Stimulated activated effector memory CD8-positive, alpha-beta T cell treated with anti-CD3 and anti-CD28 coated beads, Interleukin-12 subunit alpha, Interleukin-12 subunit beta, amount 100 ng/mL, for 72 hours (primary cell): ENCODE data around the gene ISG15.
"Not testable (repeated sequence)": the region's sequence is repeated elsewhere in the genome, so short reads cannot be mapped to it uniquely, and the experiment has no call there.

Experiments
- ATAC-seq: fragments of 150-1000 bp; cut with Tn5 transposase; 2 replicates; pipeline ENCODE4 v1.10.0; 2021
- DNase-seq, 2 donors: peaks; one replicate each; pipeline ENCODE4 v3.0.0; 2021 to 2022; ENCODE audit warnings: low spot score in 2 of 2
- H3K27ac Mint-ChIP-seq: one replicate; pipeline ENCODE4 v1.8.0; 2022; ENCODE audit warnings: mild to moderate bottlenecking, mixed read lengths
- H3K36me3 Mint-ChIP-seq: one replicate; pipeline ENCODE4 v1.8.0; 2022; ENCODE audit warnings: mild to moderate bottlenecking, mixed read lengths
- H3K4me1 Mint-ChIP-seq: one replicate; pipeline ENCODE4 v1.8.0; 2022; ENCODE audit warnings: mixed read lengths
- H3K4me3 Mint-ChIP-seq: one replicate; pipeline ENCODE4 v1.8.0; 2022; ENCODE audit warnings: mild to moderate bottlenecking, mixed read lengths
- H3K9me3 Mint-ChIP-seq: one replicate; pipeline ENCODE4 v1.8.0; 2022; ENCODE audit warnings: mixed read lengths

Gene ISG15

DNA sequence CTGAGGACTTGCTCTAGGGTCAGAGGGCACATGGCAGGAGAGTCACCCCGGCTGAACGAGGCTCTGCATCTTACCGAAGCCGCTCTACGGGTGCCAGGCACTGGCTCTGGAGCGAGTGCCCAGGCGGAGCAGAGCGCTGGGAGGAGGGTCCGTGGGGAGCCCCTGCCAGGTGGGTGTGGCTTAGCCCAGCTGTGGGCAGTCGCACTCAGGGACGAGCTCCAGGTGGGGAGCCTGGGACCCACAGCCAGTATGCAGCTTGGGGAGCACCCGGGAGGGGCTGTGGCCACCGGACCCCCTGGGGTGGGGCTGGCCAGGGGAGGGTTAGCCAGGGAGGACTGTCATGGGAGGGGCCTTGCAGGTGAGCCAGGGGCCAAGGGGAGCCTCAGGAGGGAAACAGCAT lies 10.4 kb downstream of the ISG15 start:
- Mint-ChIP-seq H3K4me3 (no peak overlapping the region), H3K9me3 (no peaks in the 10 kb centered on the region), H3K36me3 (peaks cover 7% of the 10 kb centered on the region), H3K27ac (no peak overlapping the region), H3K4me1 (peaks cover 16% of the 10 kb centered on the region)
- DNase-seq = no peak
- ATAC-seq = no peak

DNA sequence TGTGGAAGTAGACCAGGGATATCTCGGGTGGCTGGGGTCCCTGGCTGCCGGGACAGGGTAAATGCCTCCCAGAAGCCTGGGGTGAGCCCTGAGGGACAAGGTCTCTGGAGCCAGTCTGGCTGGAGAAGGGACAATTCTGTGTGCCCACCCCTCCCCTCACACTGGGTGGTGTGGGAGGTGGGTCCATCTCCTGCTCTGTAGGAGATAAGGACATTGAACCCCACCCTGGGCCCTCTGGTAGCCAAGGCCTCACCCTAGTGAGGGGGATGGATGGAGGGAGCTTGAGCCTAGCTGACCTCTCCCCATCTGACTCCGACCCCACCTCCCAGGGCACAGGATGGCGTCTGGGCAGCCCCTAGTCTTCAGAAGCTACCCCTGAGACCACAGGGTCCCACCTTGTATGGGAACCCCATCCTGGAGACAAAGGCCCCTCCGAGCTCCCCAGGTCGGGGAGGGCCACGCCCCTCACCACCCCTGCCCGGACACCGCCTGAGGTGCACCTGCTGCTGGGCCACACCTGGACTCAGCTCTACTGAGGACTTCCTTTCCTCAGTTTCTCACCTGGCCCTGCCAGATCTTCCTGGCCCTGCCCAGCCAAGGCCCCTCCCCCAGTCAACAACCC lies 11.0 kb downstream of the ISG15 start:
- ATAC-seq = no peak
- Mint-ChIP-seq H3K27ac (no peak overlapping the region), H3K36me3 (peaks cover 7% of the 10 kb centered on the region), H3K4me3 (no peak overlapping the region), H3K4me1 (peaks cover 16% of the 10 kb centered on the region), H3K9me3 (no peaks in the 10 kb centered on the region)
- no peak for DNase-seq

DNA sequence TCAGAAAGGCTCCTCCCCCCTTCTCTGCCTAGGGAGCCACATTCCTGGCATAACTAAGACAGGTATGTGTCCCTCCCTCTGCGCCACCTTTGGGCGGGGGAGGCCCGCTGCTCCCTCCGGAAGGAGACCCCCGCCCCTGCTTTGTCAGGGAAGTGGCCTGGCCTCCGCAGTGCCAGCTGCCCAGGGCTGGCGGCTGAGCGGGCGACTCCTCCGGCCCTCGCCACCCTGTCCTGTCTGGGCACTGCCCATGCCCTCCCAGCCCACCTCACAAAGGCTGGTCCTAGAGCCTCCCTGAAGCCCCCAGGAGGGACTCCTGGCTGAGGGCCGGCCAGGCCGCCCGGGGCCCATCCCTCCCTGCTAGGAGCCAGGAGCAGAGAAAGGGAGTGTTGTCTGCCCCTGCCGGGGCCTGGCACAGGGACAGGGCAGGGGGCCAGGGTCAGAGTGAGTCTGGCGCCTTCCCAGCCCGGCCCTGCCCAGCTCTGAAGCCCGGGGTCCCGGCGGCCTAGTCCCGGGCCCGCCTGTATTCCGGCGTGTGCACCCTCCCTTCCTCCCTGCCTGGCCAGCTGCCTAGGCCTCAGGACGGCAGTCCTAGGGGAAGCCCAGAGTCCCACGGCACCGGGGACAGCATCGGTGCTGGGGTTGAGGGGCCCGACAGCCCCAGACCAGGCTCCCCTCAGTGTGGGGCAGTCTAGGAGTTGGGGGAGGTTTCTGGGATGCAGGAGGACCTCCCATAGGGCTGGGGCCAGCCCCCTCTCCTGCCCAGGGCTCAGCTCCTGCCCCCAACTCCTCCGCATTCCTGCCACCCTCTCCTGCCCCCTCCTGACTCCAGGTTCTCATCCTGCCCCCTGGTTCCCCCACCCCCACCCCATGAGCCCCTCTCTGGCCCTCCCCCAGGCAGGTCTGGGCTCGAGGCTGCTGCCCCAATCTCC lies 11.7 kb downstream of the ISG15 start:
- H3K4me1 Mint-ChIP-seq = peaks cover 16% of the 10 kb centered on the region
- no peak overlapping the region for H3K4me3 Mint-ChIP-seq
- no peak for DNase-seq
- ATAC-seq = no peak
- H3K36me3 Mint-ChIP-seq = peaks cover 7% of the 10 kb centered on the region
- H3K9me3 Mint-ChIP-seq = no peaks in the 10 kb centered on the region
- no peak overlapping the region for H3K27ac Mint-ChIP-seq

DNA sequence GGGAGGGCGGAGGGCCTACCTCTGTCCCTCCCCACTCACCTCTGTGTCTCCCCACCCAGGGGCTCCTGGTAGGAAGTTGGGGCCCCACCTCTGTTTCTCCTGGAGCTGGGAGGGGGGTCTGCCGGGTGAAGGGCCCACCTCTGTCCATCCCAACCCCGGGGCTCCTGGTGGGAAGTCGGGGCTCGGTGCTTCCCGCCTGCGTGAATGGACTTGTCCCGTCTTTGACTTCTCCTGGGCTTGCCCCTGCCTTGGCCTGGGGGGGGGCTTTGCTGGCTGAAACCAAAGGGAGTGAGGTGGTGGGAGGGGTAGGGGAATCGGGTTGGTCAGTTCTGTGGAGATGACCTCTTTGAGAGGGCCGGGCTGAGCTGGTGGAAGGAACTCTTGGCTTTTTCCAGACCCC lies 12.4 kb downstream of the ISG15 start:
- Mint-ChIP-seq H3K27ac (peak overlapping the region; percentile 37), H3K36me3 (peaks cover 7% of the 10 kb centered on the region)

DNA sequence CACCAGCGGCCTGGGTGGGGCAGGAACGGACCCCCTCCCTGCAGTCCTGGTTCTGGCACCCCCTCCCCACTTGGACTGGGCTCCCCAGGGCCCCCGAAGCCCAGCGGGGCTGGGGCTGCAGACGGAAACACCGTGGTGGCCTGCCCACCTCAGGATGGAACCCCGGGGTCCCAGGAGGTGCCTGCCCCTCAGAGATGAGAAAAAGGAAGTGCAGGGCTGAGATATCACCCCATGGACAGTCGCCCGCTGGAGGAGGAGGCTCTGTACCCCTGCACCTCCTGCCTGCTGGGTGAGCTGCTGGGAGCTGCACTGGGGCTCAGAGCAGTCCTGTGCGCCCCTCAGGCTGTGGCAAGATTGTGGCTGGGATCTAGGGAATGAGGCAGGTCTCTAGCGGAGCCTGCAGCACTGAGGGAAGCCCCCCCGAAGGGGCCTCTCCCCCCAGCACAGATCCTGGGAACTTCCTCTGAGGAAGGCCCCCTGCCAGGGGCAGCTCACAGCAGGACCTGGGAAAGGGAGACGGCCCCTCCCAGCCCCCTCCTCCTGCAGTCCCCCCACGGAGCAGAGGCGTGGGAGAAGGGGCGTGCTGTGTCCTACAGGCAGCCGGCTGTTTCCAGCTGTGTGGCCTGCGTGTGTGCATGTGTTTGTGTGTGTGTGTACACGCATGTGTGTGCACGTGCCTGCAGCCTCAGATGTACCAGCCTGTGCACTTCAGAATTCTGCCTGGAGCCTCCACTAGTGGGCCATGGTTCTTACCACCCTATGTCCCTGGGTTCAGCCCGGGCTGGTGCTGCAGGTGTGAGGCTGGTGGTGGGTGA lies 13.5 kb downstream of the ISG15 start:
- Mint-ChIP-seq H3K27ac (no peak overlapping the region), H3K4me1 (peaks cover 16% of the 10 kb centered on the region), H3K9me3 (no peaks in the 10 kb centered on the region), H3K4me3 (no peak overlapping the region), H3K36me3 (peaks cover 7% of the 10 kb centered on the region)
- DNase-seq (no peak), ATAC-seq (peak; percentile 16)

More for the DNA sequence above, 12.4 kb downstream of the ISG15 start:
- DNase-seq (no peak), ATAC-seq (no peak)
- H3K4me1 Mint-ChIP-seq = peaks cover 16% of the 10 kb centered on the region
- H3K9me3 Mint-ChIP-seq = no peaks in the 10 kb centered on the region
- H3K4me3 Mint-ChIP-seq = no peak overlapping the region

DNA sequence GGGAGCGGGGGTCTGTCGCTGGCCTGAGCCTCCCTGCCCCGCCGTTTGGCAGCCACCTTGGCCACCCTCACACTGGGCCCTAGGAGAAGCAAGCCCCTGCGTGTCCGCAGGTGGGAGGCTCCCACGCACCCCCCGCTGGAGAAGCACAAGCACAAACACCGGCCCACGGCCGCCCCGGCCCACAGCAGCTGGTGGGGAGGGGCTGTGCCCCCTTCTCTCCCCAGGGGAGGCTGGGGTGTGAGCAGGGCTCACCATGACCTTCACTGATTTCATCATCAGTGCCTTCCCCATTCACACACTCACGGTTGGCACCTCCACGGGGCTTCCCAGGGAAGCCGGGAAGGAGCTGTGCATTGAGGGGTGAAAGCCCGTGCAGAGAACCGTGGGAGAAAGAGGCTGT lies 14.5 kb downstream of the ISG15 start:
- DNase-seq = no peak
- no peak for ATAC-seq
- Mint-ChIP-seq H3K4me1 (peaks cover 17% of the 10 kb centered on the region), H3K9me3 (no peaks in the 10 kb centered on the region), H3K27ac (no peak overlapping the region), H3K4me3 (no peak overlapping the region), H3K36me3 (peaks cover 12% of the 10 kb centered on the region)

DNA sequence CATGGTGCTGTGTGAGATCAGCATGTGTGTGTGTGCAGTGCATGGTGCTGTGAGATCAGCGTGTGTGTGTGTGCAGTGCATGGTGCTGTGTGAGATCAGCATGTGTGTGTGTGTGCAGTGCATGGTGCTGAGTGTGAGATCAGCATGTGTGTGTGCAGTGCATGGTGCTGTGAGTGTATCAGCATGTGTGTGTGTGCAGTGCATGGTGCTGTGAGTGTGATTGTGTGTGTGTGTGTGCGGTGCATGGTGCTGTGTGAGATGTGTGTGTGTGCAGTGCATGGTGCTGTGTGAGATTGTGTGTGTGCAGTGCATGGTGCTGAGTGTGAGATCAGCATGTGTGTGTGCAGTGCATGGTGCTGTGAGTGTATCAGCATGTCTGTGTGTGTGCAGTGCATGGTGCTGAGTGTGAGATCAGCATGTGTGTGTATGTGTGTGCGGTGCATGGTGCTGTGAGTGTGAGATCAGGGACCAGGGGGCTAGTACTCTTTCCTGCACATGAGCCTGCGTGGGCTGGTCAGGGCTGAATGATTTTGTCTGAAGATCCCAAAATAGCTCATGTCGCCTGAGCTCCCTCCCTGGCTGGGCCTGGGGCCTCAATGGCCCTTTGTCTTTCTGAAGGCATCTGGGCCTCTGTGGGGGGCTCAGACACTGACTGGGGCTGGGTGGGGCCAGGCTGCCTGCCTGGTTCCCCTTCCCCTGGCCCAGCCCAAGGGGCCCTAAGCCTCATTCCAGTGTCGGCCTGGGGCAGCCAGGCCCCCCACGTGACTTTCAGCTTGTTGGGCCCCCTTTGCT lies 17.8 kb downstream of the ISG15 start:
- H3K27ac Mint-ChIP-seq, H3K36me3 Mint-ChIP-seq, DNase-seq, H3K9me3 Mint-ChIP-seq, ATAC-seq, H3K4me3 Mint-ChIP-seq: not testable (repeated sequence)
- H3K4me1 Mint-ChIP-seq = peaks cover 14% of the 10 kb centered on the region

DNA sequence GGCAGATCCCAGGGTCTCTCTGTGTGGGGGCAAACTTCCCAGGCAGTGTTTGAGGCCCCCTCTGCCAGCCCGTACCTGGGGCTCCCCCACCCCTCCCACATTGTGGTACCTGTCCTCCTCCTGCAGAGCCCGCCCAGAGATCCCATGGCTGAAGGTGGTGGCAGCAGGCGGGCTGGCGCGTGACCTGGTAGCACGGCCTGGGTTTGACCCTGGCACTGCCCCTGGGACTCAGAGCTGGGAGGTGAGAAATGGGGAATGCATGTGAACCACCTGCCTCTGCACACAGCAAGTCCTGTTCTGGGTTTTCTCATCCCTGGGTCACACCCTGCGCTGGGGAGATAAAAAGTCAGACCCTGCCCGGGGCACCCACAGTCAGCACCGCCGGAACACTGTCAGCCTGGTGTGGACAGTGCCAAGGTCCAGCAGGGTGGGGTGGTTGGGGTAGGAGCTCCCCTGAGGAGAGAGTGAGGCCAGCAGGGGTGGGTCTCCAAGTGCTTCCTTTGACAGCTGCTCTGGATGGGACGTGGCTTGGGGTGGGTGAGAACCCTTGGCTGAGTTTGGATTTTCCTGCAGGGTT lies 18.4 kb downstream of the ISG15 start:
- no peak for ATAC-seq
- Mint-ChIP-seq H3K4me3 (peak overlapping the region; percentile 67), H3K27ac (peak overlapping the region; percentile 29)

DNA sequence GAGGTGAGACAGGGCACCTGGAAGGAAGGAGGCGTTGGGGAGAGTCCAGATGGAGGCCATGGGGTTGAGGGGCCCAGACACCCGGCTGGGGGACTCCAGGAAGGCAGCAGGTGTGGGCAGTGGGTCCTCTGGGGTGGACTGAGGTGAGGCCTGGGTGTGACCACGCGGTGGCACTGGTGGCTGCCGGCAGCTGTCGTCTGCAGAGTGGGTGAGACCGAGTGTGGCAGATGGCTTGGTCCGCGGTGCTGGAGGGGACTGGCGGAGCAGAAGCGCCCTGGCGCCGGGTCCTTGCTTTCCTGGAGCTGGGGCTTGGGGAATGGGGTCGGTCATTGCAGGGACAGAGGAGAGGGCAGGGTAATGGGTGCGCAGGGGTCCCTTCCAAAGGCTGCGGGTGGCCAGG lies 19.1 kb downstream of the ISG15 start:
- H3K4me3 Mint-ChIP-seq = peak overlapping the region; percentile 67
- ATAC-seq (no peak), DNase-seq (no peak)
- no peaks in the 10 kb centered on the region for H3K9me3 Mint-ChIP-seq
- H3K4me1 Mint-ChIP-seq = peaks cover 16% of the 10 kb centered on the region
- H3K36me3 Mint-ChIP-seq = peaks cover 5% of the 10 kb centered on the region
- H3K27ac Mint-ChIP-seq = peak overlapping the region; percentile 29

More for the DNA sequence above, 18.4 kb downstream of the ISG15 start:
- H3K4me1 Mint-ChIP-seq = peaks cover 16% of the 10 kb centered on the region
- H3K36me3 Mint-ChIP-seq = peaks cover 5% of the 10 kb centered on the region
- DNase-seq = no peak
- H3K9me3 Mint-ChIP-seq = no peaks in the 10 kb centered on the region

DNA sequence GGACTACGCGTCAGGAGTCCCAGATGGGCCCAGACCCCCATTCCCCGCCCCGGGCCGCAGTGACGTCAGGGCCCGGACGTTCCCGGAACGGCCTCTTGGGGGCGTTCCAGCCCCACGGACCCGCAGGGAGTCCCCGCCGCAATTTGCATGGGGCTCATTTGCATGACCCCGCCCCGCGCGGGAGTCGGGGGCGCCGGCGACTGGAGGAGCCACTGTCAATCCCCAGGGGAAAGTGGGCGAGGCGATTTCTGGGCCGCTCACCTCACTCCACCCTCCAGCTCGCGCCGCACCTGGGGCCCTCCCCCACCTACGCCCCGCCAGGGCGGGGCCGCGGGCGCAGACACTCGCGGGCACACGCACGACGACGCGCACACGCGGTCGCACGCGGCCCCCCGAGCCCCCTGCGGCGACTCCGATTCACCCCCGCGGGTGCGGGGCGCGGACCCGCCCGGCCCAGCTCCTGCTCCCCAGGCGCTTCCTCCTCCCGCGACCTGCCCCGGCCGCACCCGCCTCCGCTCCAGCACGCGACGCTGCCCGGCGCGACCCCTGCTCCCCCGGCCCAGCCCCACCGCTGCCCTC lies 19.8 kb downstream of the ISG15 start:
- DNase-seq = peak; percentile 81 to 94
- peaks cover 5% of the 10 kb centered on the region for H3K36me3 Mint-ChIP-seq
- peak overlapping the region; percentile 67 for H3K4me3 Mint-ChIP-seq
- no peak overlapping the region for H3K27ac Mint-ChIP-seq
- peaks cover 16% of the 10 kb centered on the region for H3K4me1 Mint-ChIP-seq
- no peaks in the 10 kb centered on the region for H3K9me3 Mint-ChIP-seq
- ATAC-seq = peak; percentile 94

DNA sequence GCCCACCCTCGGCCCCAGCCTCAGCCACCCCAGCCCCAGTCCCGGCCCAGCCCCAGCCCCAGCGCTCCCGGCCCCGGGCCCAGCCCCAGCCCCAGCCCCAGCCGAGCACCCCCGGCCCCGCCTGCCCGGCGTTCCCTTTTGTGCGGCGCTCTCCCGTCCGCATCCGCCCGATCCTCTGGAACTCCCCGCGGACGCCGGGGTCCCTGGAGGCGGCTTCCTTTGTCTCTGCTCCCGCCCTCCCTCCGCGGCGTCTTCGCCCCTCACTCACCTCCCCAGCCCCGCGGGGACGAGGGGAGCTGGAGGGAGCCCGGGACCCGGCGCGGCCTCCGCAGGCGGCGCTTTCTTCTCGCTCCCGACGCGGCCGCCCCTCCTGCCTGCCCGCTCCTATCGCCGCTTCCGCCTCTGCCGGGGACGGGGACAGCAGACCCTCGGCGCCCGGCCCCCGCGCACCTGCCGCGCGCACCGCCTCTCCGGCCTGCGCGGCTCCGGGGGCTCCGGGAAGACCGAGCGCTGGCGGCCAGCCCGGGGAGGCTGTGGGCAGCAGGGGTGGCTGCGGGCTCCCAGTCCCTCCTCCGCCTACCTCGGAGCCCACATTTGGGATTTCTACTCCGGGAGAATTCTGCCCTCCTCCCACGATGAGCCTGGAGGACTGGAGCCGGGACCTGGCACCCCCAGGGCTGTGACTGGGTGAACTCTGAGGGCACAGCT lies 20.6 kb downstream of the ISG15 start:
- H3K9me3 Mint-ChIP-seq = no peaks in the 10 kb centered on the region
- no peak overlapping the region for H3K27ac Mint-ChIP-seq
- peak overlapping the region; percentile 67 for H3K4me3 Mint-ChIP-seq
- DNase-seq (no peak), ATAC-seq (no peak)
- peaks cover 13% of the 10 kb centered on the region for H3K36me3 Mint-ChIP-seq
- peaks cover 23% of the 10 kb centered on the region for H3K4me1 Mint-ChIP-seq

DNA sequence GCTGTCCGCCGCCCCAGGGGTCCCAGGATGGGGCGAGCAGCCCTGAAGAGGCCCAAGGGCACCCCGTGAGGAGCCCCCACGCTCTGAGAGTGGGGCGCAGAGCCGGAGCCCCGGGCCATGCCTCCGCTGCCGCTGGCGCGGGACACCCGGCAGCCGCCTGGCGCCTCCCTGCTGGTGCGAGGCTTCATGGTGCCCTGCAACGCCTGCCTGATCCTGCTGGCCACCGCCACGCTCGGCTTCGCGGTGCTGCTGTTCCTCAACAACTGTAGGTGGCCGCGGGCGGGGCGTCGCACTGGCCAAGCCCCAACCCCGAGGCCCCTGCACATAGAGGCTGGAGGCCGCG lies 21.1 kb downstream of the ISG15 start:
- peaks cover 13% of the 10 kb centered on the region for H3K36me3 Mint-ChIP-seq
- peak overlapping the region; percentile 67 for H3K4me3 Mint-ChIP-seq
- ATAC-seq = no peak
- no peaks in the 10 kb centered on the region for H3K9me3 Mint-ChIP-seq
- H3K4me1 Mint-ChIP-seq = peaks cover 28% of the 10 kb centered on the region
- H3K27ac Mint-ChIP-seq = no peak overlapping the region
- no peak for DNase-seq

DNA sequence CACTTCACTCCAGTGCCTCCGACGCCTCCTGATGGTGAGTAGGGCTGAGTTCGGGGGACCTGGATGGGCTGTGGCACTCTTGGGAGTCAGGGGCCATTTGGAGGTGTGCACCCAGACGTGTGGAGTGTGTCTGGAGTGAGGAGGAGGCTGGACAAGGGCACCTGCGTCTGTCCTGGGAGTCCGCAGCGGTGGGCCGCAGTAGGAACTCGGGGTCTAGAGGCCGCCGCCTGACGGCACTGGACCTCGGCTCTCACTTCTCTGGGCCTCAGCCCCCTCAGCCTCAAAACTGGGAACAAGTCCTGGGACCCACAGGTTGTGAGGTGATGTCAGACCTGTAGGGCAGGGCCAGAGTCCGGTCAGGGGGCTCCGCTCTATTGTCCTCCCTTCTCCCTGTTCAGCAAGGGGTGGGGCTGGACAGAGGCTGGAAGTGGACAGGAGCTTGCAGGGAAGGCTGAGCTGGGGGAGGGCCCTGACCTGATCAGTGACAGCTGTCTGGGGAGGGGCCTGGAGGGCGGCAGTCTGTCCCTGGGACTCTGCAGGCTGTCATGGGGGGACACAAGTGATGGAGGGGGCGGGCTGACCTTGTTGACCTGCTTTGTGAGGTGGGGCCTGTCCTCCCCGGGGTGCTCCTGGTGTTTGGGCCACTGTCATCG lies 22.1 kb downstream of the ISG15 start:
- DNase-seq (no peak), ATAC-seq (no peak)
- Mint-ChIP-seq H3K4me3 (no peak overlapping the region), H3K9me3 (no peaks in the 10 kb centered on the region), H3K27ac (no peak overlapping the region), H3K4me1 (peaks cover 35% of the 10 kb centered on the region), H3K36me3 (peaks cover 13% of the 10 kb centered on the region)
